ENCODE measurements around the gene SPDYE2.
"Not testable (repeated sequence)": the region's sequence is repeated elsewhere in the genome, so short reads cannot be mapped to it uniquely, and the experiment has no call there.

- not testable (repeated sequence) for TF ChIP-seq CTCF, POLR2AphosphoS5, EP300, POLR2A (IDR thresholded peaks at IDR 0.05)
Measured at GRCh38 chr7:102599699-102600098, 48.7 kb downstream of the SPDYE2 start.
